ENCODE data around the gene SORCS2.

DNA sequence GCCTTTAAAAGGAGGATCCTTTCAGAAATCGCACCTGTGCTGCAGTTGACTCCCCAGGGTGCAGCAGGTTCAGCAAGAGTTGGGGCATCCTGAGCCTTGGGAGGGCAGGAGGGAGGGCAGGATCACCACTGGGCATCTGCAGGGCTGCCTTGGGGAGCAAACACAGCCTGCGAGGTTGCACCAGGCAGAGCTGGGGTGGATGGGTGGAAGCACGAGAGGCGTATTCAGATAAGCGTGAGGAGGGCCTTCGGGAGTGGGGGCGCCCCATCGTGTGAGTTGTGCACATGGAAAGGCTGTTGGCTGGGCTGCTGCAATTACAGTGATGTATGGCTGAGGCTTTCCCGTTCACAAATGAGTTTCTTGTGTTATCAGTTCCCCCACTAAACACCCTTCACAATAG, 186.8 kb downstream of the SORCS2 start:
- TF ChIP-seq, protein P1, sequence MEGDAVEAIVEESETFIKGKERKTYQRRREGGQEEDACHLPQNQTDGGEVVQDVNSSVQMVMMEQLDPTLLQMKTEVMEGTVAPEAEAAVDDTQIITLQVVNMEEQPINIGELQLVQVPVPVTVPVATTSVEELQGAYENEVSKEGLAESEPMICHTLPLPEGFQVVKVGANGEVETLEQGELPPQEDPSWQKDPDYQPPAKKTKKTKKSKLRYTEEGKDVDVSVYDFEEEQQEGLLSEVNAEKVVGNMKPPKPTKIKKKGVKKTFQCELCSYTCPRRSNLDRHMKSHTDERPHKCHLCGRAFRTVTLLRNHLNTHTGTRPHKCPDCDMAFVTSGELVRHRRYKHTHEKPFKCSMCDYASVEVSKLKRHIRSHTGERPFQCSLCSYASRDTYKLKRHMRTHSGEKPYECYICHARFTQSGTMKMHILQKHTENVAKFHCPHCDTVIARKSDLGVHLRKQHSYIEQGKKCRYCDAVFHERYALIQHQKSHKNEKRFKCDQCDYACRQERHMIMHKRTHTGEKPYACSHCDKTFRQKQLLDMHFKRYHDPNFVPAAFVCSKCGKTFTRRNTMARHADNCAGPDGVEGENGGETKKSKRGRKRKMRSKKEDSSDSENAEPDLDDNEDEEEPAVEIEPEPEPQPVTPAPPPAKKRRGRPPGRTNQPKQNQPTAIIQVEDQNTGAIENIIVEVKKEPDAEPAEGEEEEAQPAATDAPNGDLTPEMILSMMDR (IDR thresholded peaks at IDR 0.05 in 4 of 5, conservative IDR thresholded peaks at IDR 0.05 in 1 of 5) = no peak
- no peak for TF ChIP-seq POLR2A (IDR thresholded peaks at IDR 0.05)

Data from gastrocnemius medialis (tissue), 4 donors.